ENCODE results near the gene MAN2A2. TPM values are rescaled to one million over a fixed set of nuclear protein-coding genes. Genes with fewer than 3 reads are reported as not detected.

MAN2A2 gene
- total and polyA plus RNA-seq, 9 of the 15 experiments (the other 6 are each of a cell fraction or from before 2014, with no cell fraction given), result 7.3 to 151 (median 43.4) TPM

- peak; percentile 40; the same call in 1 of the 2 replicates for TF ChIP-seq ZBTB33 (CRISPR knock-in tag; IDR thresholded peaks at IDR 0.05)
- no peak for TF ChIP-seq ZFP30 (CRISPR knock-in tag; IDR thresholded peaks at IDR 0.05; ENCODE audit: borderline replicate concordance)
- TF ChIP-seq ZNF589 (CRISPR knock-in tag; IDR thresholded peaks at IDR 0.05; ENCODE audit: low read depth), result peak; percentile 98
- TF ChIP-seq ZBTB34 (CRISPR knock-in tag; IDR thresholded peaks at IDR 0.05), result peak; percentile 32; the same call in 1 of the 2 replicates
- TF ChIP-seq ZNF75A (CRISPR knock-in tag; IDR thresholded peaks at IDR 0.05), result peak; percentile 16; the same call in 1 of the 2 replicates
- peak; percentile 77 for TF ChIP-seq HMBOX1 (IDR thresholded peaks at IDR 0.05)
- TF ChIP-seq RHOXF2B (CRISPR knock-in tag; conservative IDR thresholded peaks at IDR 0.05), result no peak
- TF ChIP-seq TSHZ1 (CRISPR knock-in tag; IDR thresholded peaks at IDR 0.05), result 0 out of 2 replicates have a peak, but pooled peaks have one; percentile 13
- TF ChIP-seq BCL6 (CRISPR knock-in tag; IDR thresholded peaks at IDR 0.05), result peak; percentile 50; the same call in 1 of the 2 replicates
- TF ChIP-seq RBM14 (IDR thresholded peaks at IDR 0.05; ENCODE audit: borderline replicate concordance, insufficient read depth, low read depth, low read length), result no peak
- peak; percentile 53 for TF ChIP-seq MTA3 (IDR thresholded peaks at IDR 0.05; ENCODE audit: borderline replicate concordance)
- TF ChIP-seq WHSC1 (IDR thresholded peaks at IDR 0.05; ENCODE audit: low read length), result no peak
- no peak for TF ChIP-seq NR2C2 (CRISPR knock-in tag; IDR thresholded peaks at IDR 0.05)
- peak; percentile 71; the same call in 1 of the 2 replicates for TF ChIP-seq NR2C2 (tag; IDR thresholded peaks at IDR 0.05)
- peak; percentile 29; the same call in 1 of the 2 replicates for TF ChIP-seq MECOM (CRISPR knock-in tag; IDR thresholded peaks at IDR 0.05)
- TF ChIP-seq ZNF707 (CRISPR knock-in tag; conservative IDR thresholded peaks at IDR 0.05), result 0 out of 2 replicates have a peak, but pooled peaks have one; percentile 22
- peak; percentile 21 for TF ChIP-seq SMARCB1 (IDR thresholded peaks at IDR 0.05; ENCODE audit: insufficient read length, low read depth)
- TF ChIP-seq POU5F1 (IDR thresholded peaks at IDR 0.05; ENCODE audit: borderline replicate concordance, low read depth, low read length, partially characterized antibody), result no peak
- TF ChIP-seq GTF2F1 (IDR thresholded peaks at IDR 0.05; ENCODE audit: low read depth, low read length), result no peak
- no peak for TF ChIP-seq HNRNPL (IDR thresholded peaks at IDR 0.05; ENCODE audit: low read depth, low read length)
These were observed 1.7 kb upstream of the MAN2A2 start (continued) for GRCh38 chr15:90901175-90902039.
